Measurements from ENCODE around the gene EFHC1.

- no peak for TF ChIP-seq CTCF (IDR thresholded peaks at IDR 0.05)
- TF ChIP-seq POLR2A (IDR thresholded peaks at IDR 0.05), result no peak
- TF ChIP-seq EP300 (IDR thresholded peaks at IDR 0.05), result no peak
Observed at GRCh38 chr6:52517502-52518278, 97.5 kb downstream of the EFHC1 start.
